Stimulated activated CD8-positive, alpha-beta memory T cell treated with anti-CD3 and anti-CD28 coated beads, Interleukin-2, amount 100 ng/mL, for 1 hour (primary cell): Measurements from ENCODE around the gene STK4.

Experiments
- DNase-seq, 2 donors: peaks; one replicate each; pipeline ENCODE4 v3.0.0-alpha.2; 2020; ENCODE audit warnings: low read depth in 2 of 2

STK4 gene

GRCh38 chr20:45085867-45086266, 119.6 kb downstream of the STK4 start:
- no peak for DNase-seq

GRCh38 chr20:45087097-45087790, 120.9 kb downstream of the STK4 start:
- no peak for DNase-seq

- no peak for DNase-seq
These were observed 121.5 kb downstream of the STK4 start for GRCh38 chr20:45087814-45088213.

- no peak for DNase-seq
These were observed 121.9 kb downstream of the STK4 start for GRCh38 chr20:45088247-45088646.

GRCh38 chr20:45090481-45090880, 124.2 kb downstream of the STK4 start:
- DNase-seq = no peak

GRCh38 chr20:45091366-45091765, 125.1 kb downstream of the STK4 start:
- DNase-seq = no peak

- DNase-seq = no peak
These were observed 126.6 kb downstream of the STK4 start for GRCh38 chr20:45092898-45093297.

GRCh38 chr20:45094201-45094600, 127.9 kb downstream of the STK4 start:
- DNase-seq = no peak

GRCh38 chr20:45094864-45095574, 128.7 kb downstream of the STK4 start:
- DNase-seq = no peak

GRCh38 chr20:45095805-45096238, 129.5 kb downstream of the STK4 start:
- DNase-seq = peak in 1 of 2 donors; percentile 27

- DNase-seq = no peak
These were observed 130.5 kb downstream of the STK4 start for GRCh38 chr20:45096781-45097180.

- no peak for DNase-seq
These were observed 131.3 kb downstream of the STK4 start for GRCh38 chr20:45097485-45098102.

- DNase-seq = no peak
These were observed 131.9 kb downstream of the STK4 start for GRCh38 chr20:45098103-45098773.

GRCh38 chr20:45100563-45101245, 134.4 kb downstream of the STK4 start, which contains the start of gene KCNS1:
Gene KCNS1 (minus strand): TSS chr20:45101127. CDS start chr20:45099236, 1,891 bp downstream.
- DNase-seq = no peak

- DNase-seq = no peak
These were observed 135.1 kb downstream of the STK4 start for GRCh38 chr20:45101333-45101850.

GRCh38 chr20:45103072-45103471, 136.8 kb downstream of the STK4 start:
- no peak for DNase-seq

GRCh38 chr20:45104786-45105185, 138.5 kb downstream of the STK4 start:
- DNase-seq = no peak

GRCh38 chr20:45105317-45105716, 139.0 kb downstream of the STK4 start:
- no peak for DNase-seq

- DNase-seq = no peak
These were observed 143.3 kb downstream of the STK4 start for GRCh38 chr20:45109634-45110033.

GRCh38 chr20:45110301-45110700, 144.0 kb downstream of the STK4 start:
- DNase-seq = no peak

GRCh38 chr20:45111285-45111684, 145.0 kb downstream of the STK4 start:
- no peak for DNase-seq
